CD1c-positive myeloid dendritic cell (primary cell): ENCODE results near the gene ZSCAN21.

ENCODE experiments used
- DNase-seq: peaks from one replicate; pipeline ENCODE4 v3.0.0-alpha.2; 2016; ENCODE audit errors: extremely low spot score

ZSCAN21 gene

DNA sequence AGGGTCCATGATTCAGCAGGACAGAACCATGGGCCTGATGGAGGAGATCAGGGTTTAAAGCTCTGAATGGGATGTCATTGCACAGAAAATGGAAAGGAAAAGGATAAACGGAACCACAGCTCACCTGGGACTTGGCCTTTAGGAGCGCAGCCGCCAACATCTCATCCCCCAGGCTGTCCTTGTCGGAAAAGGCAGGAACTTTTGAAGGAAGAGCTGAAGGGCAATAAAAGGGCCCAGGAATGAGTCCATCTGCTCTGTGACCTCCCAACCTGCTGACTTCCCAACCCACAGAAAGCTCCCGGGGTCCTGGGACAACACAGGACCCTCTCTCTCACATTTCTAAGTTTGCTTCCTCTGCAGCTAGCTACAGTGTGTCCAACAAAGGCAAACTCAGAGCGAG is 25.8 kb downstream of the ZSCAN21 start:
- no peak for DNase-seq

DNA sequence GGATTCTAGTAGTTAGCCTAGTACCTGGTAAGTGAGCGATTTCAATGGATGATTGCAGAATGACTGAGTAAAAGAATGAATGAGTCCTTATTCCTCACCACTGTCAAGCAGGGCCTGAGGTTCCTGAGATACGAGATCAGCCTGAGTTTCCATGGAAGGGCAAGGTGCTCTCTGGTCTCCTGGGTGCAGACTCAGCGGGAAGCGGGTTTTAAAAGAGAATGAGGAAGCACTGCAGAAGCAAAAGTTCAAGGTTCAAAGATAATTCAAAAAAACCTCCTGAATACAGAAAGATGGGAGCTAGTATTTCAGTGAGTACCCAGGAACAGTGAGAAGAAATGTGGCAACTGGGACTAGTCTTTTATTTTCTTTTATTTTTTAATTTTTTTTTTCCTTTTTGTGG is 27.6 kb downstream of the ZSCAN21 start:
- DNase-seq, result no peak

DNA sequence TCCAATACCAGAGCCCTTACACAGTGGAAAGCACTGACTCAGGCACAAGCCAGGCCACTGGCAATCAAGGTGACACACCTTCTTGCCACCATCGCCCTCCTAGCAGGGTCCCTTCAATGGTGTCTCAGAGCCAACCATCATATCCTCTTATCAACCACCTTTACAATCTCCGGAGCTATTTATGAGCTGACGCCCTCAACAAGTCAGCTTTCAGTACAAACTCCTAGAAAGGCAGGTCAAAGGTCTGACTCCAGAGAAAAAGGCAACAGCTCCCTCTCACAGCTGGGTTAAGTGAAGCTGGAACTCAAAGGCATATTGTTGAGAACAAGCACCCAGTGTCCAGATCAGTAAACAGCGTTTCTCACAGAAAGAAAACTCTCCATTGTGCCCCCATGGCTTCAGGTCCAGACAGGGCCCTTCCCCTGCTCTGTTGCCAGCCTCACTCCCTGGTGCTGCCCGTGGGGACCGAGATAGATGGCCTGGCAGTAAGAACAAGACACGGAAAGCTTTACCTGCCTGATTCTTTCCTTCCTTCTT is 29.5 kb downstream of the ZSCAN21 start:
- no peak for DNase-seq

GRCh38 chr7:100080907-100081534 is 31.4 kb downstream of the ZSCAN21 start:
- peak; percentile 27 for DNase-seq

- DNase-seq, result peak; percentile 99
Measured at GRCh38 chr7:100081535-100082102, 32.0 kb downstream of the ZSCAN21 start, which contains the start of gene ZNF3. Gene ZNF3, minus strand, starts transcription at chr7:100081723. Its CDS starts 4,366 bp downstream, at chr7:100077357.

GRCh38 chr7:100082978-100083377 is 33.4 kb downstream of the ZSCAN21 start:
- no peak for DNase-seq

DNA sequence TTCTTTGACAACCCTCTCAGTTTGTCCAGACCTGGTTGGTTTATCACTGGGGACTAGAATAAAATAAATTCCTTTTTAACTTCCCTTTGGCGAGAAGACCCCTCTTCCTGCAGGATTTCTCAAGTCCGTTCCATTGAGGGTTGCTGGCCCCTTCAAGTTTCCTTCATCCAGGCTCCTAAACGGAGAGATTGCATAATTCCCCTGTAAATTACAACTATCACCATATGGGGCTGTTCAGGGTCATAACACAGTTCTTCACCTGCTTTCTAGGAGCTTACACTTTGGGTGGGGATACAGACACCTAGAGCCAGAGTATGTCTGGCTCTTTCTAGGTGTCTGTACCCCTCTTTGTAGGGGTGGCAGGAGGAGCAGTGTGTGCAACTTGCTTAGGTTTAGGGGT is 35.9 kb downstream of the ZSCAN21 start:
- no peak for DNase-seq

DNA sequence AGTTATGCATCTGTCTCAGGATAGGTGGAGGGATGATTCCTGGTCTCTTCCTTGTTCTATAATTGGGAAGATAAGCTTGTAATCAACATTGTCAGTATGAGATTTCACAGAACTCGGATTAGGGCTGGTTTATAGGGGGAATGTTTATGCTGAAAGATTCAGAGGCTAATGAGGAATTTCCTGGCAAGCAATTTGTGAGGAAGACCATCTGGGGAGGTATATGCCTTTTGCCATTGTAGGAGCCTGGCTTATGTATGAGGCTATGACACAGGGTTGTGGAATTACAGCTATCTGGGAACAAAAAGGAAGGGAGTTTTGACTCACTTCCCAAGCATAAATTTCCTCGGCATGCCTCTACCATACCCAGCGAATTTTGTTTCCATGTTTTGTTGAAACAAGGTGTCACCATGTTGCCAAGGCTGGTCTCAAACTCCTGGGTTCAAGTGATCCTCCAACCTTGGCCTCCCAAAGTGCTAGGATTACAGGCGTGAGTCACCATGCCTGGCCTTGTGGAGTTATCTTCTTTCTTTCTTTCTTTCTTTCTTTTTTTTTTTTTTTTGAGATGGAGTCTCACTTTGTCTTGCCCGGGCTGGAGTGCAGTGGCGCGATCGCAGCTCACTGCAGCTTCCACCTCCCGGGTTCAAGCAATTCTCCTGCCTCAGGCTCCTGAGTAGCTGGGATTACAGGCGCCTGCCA is 37.6 kb downstream of the ZSCAN21 start:
- DNase-seq, result no peak

- DNase-seq, result no peak
Measured at GRCh38 chr7:100088095-100088620, 38.6 kb downstream of the ZSCAN21 start.

DNA sequence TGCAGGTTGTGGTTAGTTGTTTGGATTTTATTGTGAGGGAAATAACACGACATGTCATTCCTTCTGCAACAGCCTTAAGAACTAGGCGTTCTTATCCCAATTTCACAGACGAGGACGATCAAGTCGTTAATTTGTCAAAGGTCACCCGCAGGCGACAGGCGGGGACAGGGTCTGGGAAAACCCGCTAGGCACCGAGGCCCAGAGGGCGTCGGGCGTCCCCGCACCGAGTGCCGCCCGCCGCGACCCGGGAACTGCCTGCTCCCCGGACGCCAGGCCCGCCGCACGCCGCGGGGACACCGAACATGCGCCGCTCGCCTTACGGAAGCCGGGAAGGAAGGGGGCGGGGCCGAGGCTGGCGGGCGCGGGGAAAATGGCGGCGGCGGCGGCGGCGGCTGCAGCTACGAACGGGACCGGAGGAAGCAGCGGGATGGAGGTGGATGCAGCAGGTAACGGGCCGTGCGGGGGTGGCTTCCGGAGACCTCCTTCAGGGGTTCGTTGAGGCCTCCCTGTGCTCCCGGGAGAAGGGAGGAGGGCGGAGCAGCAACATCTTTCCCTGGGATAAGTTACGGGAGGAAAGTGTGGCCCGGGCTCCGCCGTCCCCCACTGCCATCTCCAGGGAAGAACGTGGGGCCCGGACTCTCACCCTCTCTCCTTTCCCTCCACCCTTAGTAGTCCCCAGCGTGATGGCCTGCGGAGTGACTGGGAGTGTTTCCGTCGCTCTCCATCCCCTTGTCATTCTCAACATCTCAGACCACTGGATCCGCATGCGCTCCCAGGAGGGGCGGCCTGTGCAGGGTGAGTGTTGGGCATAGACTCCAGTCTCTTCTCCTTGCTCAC is 39.3 kb downstream of the ZSCAN21 start, which contains the start of gene COPS6:
Gene COPS6, plus strand, starts transcription at position 349 of the 837 bp plus-strand sequence. Its CDS starts 22 bp downstream, at position 371.
- peak; percentile 88 for DNase-seq

DNA sequence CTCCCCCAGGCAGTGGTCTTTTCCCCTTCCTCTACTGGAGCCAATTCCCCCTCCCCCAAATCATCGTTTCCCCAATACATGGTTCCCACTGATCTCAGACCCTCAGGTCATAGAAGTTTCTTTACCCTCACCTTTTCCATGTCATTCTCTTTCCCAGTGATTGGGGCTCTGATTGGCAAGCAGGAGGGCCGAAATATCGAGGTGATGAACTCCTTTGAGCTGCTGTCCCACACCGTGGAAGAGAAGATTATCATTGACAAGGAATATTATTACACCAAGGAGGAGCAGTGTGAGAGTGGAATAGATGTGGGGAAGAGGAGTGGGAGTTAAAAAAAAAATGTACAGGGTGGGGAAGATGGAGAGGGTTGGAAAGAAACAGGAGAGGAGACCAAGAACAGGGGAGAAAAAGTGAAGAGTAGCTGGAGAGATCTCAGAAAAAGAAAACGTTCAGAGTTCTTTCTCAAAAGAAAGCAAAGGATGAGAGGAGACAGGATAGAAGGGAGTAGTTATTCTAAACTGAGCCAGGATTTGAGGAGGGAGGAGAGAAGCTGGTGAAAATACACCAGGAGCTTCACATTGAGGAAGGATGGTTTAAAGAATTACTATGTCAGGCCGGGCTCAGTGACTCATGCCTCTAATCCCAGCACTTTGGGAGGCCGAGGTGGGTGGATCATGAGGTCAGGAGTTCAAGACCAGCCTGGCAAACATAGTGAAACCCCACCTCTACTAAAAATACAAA is 40.1 kb downstream of the ZSCAN21 start:
- DNase-seq, result peak; percentile 15

GRCh38 chr7:100090527-100091410 is 41.2 kb downstream of the ZSCAN21 start:
- no peak for DNase-seq

DNA sequence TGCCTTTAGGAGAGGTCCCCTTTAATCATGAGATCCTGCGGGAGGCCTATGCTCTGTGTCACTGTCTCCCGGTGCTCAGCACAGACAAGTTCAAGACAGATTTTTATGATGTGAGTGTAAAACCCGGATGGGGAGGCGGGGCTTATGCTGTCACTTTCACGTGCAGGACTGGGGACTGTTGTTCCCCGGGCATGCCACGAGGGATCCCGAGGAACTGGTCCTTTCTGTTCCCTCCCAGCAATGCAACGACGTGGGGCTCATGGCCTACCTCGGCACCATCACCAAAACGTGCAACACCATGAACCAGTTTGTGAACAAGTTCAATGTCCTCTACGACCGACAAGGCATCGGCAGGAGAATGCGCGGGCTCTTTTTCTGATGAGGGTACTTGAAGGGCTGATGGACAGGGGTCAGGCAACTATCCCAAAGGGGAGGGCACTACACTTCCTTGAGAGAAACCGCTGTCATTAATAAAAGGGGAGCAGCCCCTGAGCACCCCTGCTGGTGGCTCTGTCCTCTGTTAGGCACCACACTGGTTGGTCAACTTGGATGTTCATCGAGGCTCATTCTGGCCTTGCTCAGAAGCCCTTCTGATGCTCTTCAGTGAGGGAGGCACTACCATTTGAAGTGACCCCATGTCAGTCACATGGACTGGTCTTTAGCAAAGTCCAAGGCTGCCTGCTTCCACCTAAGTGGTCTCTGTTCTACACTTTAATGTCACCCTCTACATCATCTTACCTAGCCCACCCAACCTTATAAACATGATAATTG is 42.0 kb downstream of the ZSCAN21 start:
- DNase-seq, result no peak

DNA sequence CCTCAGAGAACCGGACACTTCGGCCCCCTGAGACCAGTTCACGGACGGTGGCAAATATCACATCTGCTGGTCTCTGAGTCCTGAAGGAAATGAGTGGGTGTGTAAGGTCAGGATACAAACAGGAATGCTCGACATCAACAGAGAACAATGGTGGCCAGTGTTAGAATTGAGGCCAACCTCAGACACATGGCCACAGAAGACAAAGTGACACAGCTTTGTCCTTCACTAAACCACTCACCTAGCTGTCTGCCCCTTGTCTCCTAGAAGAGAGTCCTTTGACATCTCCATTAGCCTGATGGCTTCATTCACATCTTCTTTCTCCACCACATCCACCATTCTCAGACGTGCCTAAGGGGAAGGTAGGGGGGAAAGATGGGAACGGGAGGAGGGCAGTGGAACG is 43.5 kb downstream of the ZSCAN21 start:
- no peak for DNase-seq

GRCh38 chr7:100093498-100093897 is 43.9 kb downstream of the ZSCAN21 start:
- DNase-seq, result no peak

DNA sequence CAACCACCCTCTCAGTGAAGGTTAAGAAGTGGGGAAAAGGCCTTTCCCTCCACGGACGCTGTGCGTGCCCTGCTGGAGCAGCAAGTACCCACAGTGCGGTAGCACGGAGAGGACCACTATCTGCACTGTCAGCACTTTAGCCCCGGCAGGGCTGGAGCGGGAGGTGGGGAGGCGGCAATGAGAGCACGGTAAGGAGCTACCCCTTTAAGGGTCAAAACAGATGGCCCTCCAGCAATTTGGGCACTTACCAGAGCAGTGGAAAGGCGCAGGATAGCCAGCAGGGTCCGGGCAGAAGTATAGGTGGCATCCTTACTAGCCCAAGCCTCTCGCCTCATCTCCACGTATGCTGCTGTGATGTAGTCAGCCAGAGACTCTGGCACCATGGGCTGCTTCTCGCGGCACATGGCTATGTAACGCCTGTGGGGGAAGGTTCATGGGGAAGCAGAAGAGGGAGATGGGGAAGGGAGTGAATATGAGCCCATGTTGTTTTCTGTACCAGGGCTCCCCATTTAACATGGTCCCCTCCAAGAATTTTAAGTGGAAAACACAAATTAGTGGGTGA is 44.4 kb downstream of the ZSCAN21 start:
- no peak for DNase-seq

DNA sequence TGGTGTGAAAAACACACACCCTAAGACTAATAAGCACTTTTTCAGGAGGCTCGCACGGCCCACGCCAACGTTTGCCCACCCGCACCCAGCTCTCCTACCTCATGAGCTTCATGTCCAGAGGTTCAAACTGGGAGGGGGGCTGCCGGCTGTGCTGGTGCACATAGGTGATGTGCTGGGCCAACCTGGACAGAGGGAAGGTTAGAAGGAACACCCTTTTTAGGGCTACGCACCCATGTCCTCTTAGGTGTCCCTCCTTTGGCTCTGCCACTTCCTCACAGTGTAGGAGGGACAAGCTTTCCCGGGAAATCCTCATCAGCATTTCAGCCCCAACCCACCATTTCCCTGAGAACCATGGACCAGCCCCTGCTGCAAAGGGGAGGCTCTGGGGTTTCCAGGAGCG is 45.7 kb downstream of the ZSCAN21 start:
- DNase-seq, result no peak

- no peak for DNase-seq
Measured at GRCh38 chr7:100095704-100096103, 46.1 kb downstream of the ZSCAN21 start.

GRCh38 chr7:100098913-100099312 is 49.3 kb downstream of the ZSCAN21 start:
- no peak for DNase-seq
